B cell (primary cell): Measurements from ENCODE around the gene RPL23. TPM values are rescaled to one million over a fixed set of nuclear protein-coding genes. Genes with fewer than 3 reads are reported as not detected.

Experiments used
- ATAC-seq: fragments of 200-7000 bp; cut with Tn5 transposase; one replicate; pipeline ENCODE4 v1.10.0; 2021; ENCODE audit warnings: low read depth, mild to moderate bottlenecking, moderate number of reproducible peaks, moderate library complexity
- CTCF ChIA-PET: fragments of 350-600 bp; sonication (Branson Sonifier 250); formaldehyde crosslinking; loops from one replicate; lab custom pipeline; 2021; ENCODE audit warnings: antibody characterized with exemption, inconsistent platforms; lab: Charles Lee
- POLR2A ChIA-PET: fragments of 350-600 bp; sonication (Branson Sonifier 250); formaldehyde crosslinking; loops from one replicate; lab custom pipeline; 2021; ENCODE audit warnings: antibody characterized with exemption; lab: Charles Lee
- DNase-seq: peaks from one replicate; pipeline ENCODE4 v3.0.0; 2013
- H2AFZ ChIP-seq: 2 replicates; pipeline ENCODE4 v1.6.1; 2012; ENCODE audit warnings: mild to moderate bottlenecking, low read depth, low read length; ENCODE audit not compliant: insufficient read depth, poor library complexity, severe bottlenecking
- H3K27ac ChIP-seq, 2 donors: 1 replicate in 1 of 2; 2 replicates in 1 of 2; pipeline ENCODE4 v1.5.1; 2012 to 2013; ENCODE audit warnings: low read length in 2 of 2, mild to moderate bottlenecking in 2 of 2, moderate library complexity in 1 of 2
- H3K27me3 ChIP-seq, 4 experiments: fragments of 200-600 bp in 1 of 4; sonication (generic) in 1 of 4; replicated peaks in 1 of 4; 1 replicate in 2 of 4; 2 replicates in 2 of 4; pipeline versions ENCODE4 v1.6.1 to v1.7.0; 2013 to 2016; ENCODE audit warnings: low read length in 3 of 4, mild to moderate bottlenecking in 2 of 4, mixed read lengths in 1 of 4, moderate library complexity in 1 of 4; ENCODE audit not compliant: insufficient read depth in 4 of 4, control insufficient read depth in 3 of 4; ENCODE audit errors: control extremely low read depth in 1 of 4
- H3K36me3 ChIP-seq, 2 experiments: replicated peaks in 1 of 2; 1 replicate in 1 of 2; 2 replicates in 1 of 2; pipeline versions ENCODE4 v1.6.1 to v1.7.1; 2013; ENCODE audit warnings: low read length in 1 of 2; ENCODE audit not compliant: insufficient read depth in 2 of 2, control insufficient read depth in 1 of 2; ENCODE audit errors: control extremely low read depth in 1 of 2, extremely low read depth in 1 of 2
- H3K4me1 ChIP-seq, 2 donors: fragments of 200-600 bp in 1 of 2; sonication (generic) in 1 of 2; 1 replicate in 1 of 2; 2 replicates in 1 of 2; pipeline versions ENCODE4 v1.5.1 to v1.6.1; 2013 to 2017; ENCODE audit warnings: low read length in 2 of 2; ENCODE audit not compliant: control insufficient read depth in 2 of 2, insufficient read depth in 2 of 2
- H3K4me2 ChIP-seq: replicated peaks from 2 replicates; pipeline ENCODE3; 2012; ENCODE audit warnings: mild to moderate bottlenecking, low read depth, low read length; ENCODE audit not compliant: poor library complexity, severe bottlenecking
- H3K4me3 ChIP-seq, 5 experiments: fragments of 200-600 bp in 1 of 5; sonication (generic) in 1 of 5; 1 replicate in 3 of 5; 2 replicates in 2 of 5; pipeline versions ENCODE4 v1.5.1 to v1.7.0; 2011 to 2016; ENCODE audit warnings: low read length in 4 of 5, mild to moderate bottlenecking in 4 of 5, low read depth in 2 of 5, control low read depth in 1 of 5, moderate library complexity in 1 of 5; ENCODE audit not compliant: insufficient read depth in 1 of 5; ENCODE audit errors: control extremely low read depth in 1 of 5, extremely low read depth in 1 of 5
- H3K79me2 ChIP-seq: fragments of 200-600 bp; sonication (generic); one replicate; pipeline ENCODE4 v1.6.0; 2016; ENCODE audit warnings: low read length; ENCODE audit not compliant: control insufficient read depth, insufficient read depth
- H3K9ac ChIP-seq: fragments of 200-600 bp; sonication (generic); 2 replicates; pipeline ENCODE4 v1.6.1; 2017; ENCODE audit warnings: mild to moderate bottlenecking, low read length, moderate library complexity
- H3K9me3 ChIP-seq, 3 donors: one replicate each; pipeline versions ENCODE4 v1.6.1 to v1.7.1; 2013; ENCODE audit warnings: low read length in 2 of 3; ENCODE audit not compliant: control insufficient read depth in 2 of 3, insufficient read depth in 1 of 3; ENCODE audit errors: control extremely low read depth in 1 of 3
- H4K20me1 ChIP-seq: 2 replicates; pipeline ENCODE4 v1.6.0; 2012; ENCODE audit warnings: mild to moderate bottlenecking, low read length; ENCODE audit not compliant: insufficient read depth, control insufficient read depth, poor library complexity, severe bottlenecking
- H3K27ac Mint-ChIP-seq: one replicate; pipeline ENCODE4 v1.8.0; 2021; ENCODE audit warnings: mixed read lengths
- H3K27me3 Mint-ChIP-seq: one replicate; pipeline ENCODE4 v1.8.0; 2021; ENCODE audit warnings: mixed read lengths
- H3K4me1 Mint-ChIP-seq: one replicate; pipeline ENCODE4 v1.8.0; 2021; ENCODE audit warnings: mixed read lengths
- H3K4me3 Mint-ChIP-seq: one replicate; pipeline ENCODE4 v1.8.0; 2021; ENCODE audit warnings: mixed read lengths
- H3K9me3 Mint-ChIP-seq: one replicate; pipeline ENCODE4 v1.8.0; 2022; ENCODE audit warnings: mixed read lengths; ENCODE audit not compliant: insufficient read depth
- CTCF ChIP-seq: fragments of 200-600 bp; IDR thresholded peaks from one replicate; pipeline ENCODE4 v1.8.0; 2022; ENCODE audit warnings: antibody characterized with exemption, mild to moderate bottlenecking
- EZH2 ChIP-seq: IDR thresholded peaks from 2 replicates; pipeline ENCODE4 v1.6.1; 2012; ENCODE audit warnings: borderline replicate concordance, low read depth, mild to moderate bottlenecking, moderate library complexity, low read length; ENCODE audit not compliant: insufficient read depth, poor library complexity, severe bottlenecking
- WGBS: methylation state at CpG from one replicate; pipeline ENCODE4 v1.1.5; 2013; ENCODE audit warnings: missing lambda C conversion rate; ENCODE audit not compliant: insufficient coverage; 5-methylcytosine and 5-hydroxymethylcytosine counted together
- intact Hi-C: fragments of 100-400 bp; cut with micrococcal nuclease; formaldehyde crosslinking; loops from one replicate; pipeline ENCODE4 v1.10.0; 2022
- polyA plus RNA-seq: library from polyadenylated mRNA; depleted of rRNA; stranded (reverse); fragments of >200 nt; gene quantifications from 2 replicates; pipeline ENCODE4 v1.2.3, GENCODE V29; 2012
- total RNA-seq, 2 donors: library from RNA; stranded (reverse); fragments of 120-200 nt in 1 of 2; gene quantifications; 1 replicate in 1 of 2; 2 replicates in 1 of 2; pipeline versions ENCODE4 v1.2.3 to v1.2.4, GENCODE V29; 2013 to 2022

RPL23 gene
- total and polyA plus RNA-seq, 2 donors (not counting 1 experiment from before 2014, with no cell fraction given): 1,753 to 2,282 TPM

- Mint-ChIP-seq H3K27ac (peak overlapping the region; percentile 75), H3K4me1 (peaks cover 78% of the 10 kb centered on the region), H3K4me3 (no peak overlapping the region), H3K27me3 (no peaks in the 10 kb centered on the region), H3K9me3 (no peaks in the 10 kb centered on the region)
- H3K9me3 ChIP-seq: no peaks in the 10 kb centered on the region
- intact Hi-C loops: no loop called here
- WGBS: 75% methylated on average over 4 of the region's 10 CpGs
- ATAC-seq: no peak
- peaks cover 61 to 71% of the 10 kb centered on the region in 2 donors for H3K4me1 ChIP-seq
- peak overlapping the region in 1 of 2 donors; percentile 67 for H3K27ac ChIP-seq
- POLR2A ChIA-PET: no interaction called here
- H3K4me3 ChIP-seq: no peak overlapping the region
- no peak for TF ChIP-seq CTCF
- no peak for TF ChIP-seq EZH2
- CTCF ChIA-PET: no interaction called here
- H3K9ac ChIP-seq: no peak overlapping the region
- H3K4me2 ChIP-seq: peak overlapping the region; percentile 29
- peaks cover 0 to 39% of the 10 kb centered on the region in 2 experiments for H3K36me3 ChIP-seq
- H4K20me1 ChIP-seq: peaks cover 95% of the 10 kb centered on the region
- peaks cover 96% of the 10 kb centered on the region for H3K79me2 ChIP-seq
- no peak overlapping the region for H2AFZ ChIP-seq
- H3K27me3 ChIP-seq: no peaks in the 10 kb centered on the region
- no peak for DNase-seq
Observed at GRCh38 chr17:38874505-38875400, 21.2 kb upstream of the RPL23 start.
